Cardiac fibroblast (primary cell): ENCODE data around the gene DXO.
A peak's percentile ranks its signal among the peaks of the same experiment; 100 is the strongest.

Source experiments
- DNase-seq, 2 donors: peaks; one replicate each; pipeline versions ENCODE4 v3.0.0 to v3.0.0-alpha.2; 2010; ENCODE audit warnings: low read depth in 2 of 2
- H3K4me3 ChIP-seq, 2 donors: replicated peaks in 1 of 2; 1 replicate in 1 of 2; 2 replicates in 1 of 2; pipeline ENCODE4 v1.5.1; 2011; ENCODE audit warnings: low read depth in 2 of 2, low read length in 2 of 2, mild to moderate bottlenecking in 2 of 2, moderate library complexity in 1 of 2
- CTCF ChIP-seq: IDR thresholded peaks from one replicate; pipeline ENCODE4 v1.5.1; 2011; ENCODE audit warnings: low read depth, mild to moderate bottlenecking, low read length, inconsistent platforms

The DXO gene

DNA sequence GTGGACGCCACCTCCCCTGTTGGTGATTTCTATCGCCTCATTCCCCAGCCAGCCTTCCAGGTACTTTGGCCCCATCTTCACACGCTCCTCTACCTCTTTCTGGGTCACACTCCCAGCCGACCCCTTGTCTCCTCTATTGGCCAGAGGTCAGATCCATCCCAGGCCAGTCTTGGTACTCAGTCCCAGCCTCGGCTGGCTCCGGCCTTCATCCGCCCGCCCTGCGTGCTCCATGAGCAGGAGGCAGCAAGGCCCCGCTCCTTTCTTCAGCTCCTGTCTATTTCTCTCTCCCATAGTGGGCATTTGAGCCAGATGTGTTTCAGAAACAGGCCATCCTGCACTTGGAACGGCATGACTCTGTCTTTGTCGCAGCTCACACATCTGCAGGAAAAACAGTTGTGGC is 10.3 kb downstream of the DXO start:
- no peak for DNase-seq

DNA sequence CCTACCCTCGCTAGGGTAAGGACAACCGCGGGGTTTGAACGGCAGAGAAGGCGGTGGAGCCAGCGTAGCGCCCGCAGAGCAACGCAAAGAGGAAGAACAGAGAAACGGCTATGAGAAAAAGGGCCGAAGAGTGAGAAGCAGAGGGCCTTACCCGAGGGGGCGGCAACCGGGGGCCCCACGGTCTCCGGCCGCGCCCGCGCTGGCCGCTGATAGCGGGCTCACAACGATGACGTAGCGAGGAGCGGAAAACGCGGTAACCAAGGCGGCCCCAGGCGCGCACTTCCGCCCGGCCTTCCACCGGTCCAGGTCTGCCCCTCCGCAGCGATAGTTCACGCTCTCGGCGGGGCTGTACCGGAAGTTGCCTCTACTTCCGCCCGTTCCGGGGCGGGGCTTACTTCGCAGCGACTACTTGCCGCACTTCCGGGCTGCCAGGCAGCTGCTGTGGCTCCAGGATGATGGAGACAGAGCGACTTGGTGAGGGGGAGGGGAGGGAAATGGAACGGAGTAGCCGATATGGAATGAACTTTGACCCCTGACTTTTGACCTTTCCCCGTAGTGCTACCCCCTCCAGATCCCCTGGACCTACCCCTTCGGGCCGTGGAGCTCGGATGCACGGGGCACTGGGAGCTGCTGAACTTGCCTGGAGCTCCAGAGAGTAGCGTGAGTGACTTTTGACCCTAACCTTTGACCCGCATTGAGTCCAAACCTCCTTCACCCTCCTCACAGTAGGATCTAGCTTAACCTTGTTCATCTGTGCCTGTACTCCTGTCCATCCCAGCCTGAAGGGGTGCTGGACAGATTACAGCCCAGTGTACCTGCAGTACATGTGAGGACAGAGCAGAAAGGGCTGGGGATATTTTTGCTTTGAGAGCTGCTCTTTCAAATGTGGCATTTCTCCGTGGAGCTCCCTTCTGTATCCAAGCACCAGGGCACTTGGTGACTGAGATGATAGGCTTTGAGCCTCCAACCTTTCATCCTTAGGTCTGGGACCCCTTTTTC is 12.9 kb downstream of the DXO start, which contains the start of the genes NELFE and SKIC2:
Gene NELFE, minus strand, starts transcription at position 231 of the 999 bp plus-strand sequence. CDS start 525 bp downstream, outside the sequence.
Gene SKIC2, plus strand, starts transcription at position 435 of the 999 bp plus-strand sequence. Its CDS starts 18 bp downstream, at position 453.
- DNase-seq: peak; percentile 98 to 99
- TF ChIP-seq CTCF: no peak
- H3K4me3 ChIP-seq: peak within 1 kb of the TSS; percentile 73 to 100

More for the DNA sequence above, 10.3 kb downstream of the DXO start:
- H3K4me3 ChIP-seq: no peak overlapping the region
- no peak for TF ChIP-seq CTCF

DNA sequence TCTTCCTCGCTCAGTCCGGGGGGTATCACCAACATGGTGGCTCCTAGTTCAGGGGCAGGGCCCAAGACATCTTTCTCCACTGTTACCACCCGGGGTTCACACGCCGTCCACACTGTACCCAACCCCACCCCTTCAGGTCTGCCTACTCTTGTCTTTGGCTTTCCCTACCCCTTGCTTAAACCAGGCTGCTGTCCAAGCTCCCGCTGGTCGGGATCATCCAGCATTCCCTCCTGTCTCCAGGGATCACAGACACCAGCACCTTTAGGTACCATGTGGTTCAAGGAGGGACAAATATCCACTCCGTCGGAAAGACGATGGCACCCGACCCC is 13.6 kb downstream of the DXO start:
- TF ChIP-seq CTCF: no peak
- peak overlapping the region; percentile 73 to 100 for H3K4me3 ChIP-seq
- DNase-seq: no peak

- no peak for TF ChIP-seq CTCF
- no peak for DNase-seq
- no peak overlapping the region for H3K4me3 ChIP-seq
These were observed 15.1 kb downstream of the DXO start for GRCh38 chr6:31956796-31957195.

DNA sequence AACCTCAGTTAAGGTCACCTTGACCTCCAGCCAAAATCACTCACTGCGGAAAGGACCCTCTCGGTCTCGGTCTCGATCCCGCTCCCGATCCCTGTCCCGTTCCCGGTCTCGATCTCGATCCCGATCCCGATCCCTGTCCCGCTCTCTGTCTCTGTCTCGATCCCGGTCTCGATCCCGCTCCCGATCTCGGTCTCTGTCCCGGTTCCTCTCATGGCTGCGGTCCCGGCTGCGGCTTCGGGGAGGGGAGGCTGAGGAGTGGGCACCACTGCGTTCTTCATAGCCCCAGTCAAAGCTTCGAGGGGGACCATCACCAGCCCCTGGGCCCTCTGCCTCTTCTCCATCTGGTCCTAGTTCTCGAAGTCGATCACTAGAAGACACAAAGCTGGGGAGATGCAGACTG is 17.4 kb downstream of the DXO start:
- TF ChIP-seq CTCF: no peak
- H3K4me3 ChIP-seq: no peak overlapping the region
- DNase-seq: no peak

DNA sequence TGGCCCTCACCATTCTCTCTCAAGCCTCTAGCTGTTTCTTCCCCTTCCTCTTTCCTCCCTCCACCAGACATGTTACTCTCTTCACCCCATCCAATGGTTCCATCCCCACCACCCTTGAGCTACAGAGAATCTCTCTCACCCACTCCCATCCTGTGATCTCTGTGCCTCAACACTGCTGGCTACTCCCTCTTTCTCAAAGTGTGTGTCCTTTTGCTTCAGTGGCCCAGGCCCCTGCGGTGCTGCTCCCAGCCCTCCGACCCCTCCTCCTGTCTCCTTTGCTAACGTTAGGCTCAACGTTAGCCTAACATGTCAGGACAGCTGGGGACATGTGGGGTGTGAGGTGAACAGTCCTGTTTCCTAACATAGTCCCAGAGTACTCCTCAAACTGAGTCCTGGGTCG is 19.0 kb downstream of the DXO start:
- no peak overlapping the region for H3K4me3 ChIP-seq
- TF ChIP-seq CTCF: no peak
- DNase-seq: no peak
